Heart left ventricle (tissue), 16 donors: ENCODE results near the gene MVP. TPM values are rescaled to one million over a fixed set of nuclear protein-coding genes. Genes with fewer than 3 reads are reported as not detected.
"Not testable (repeated sequence)": the region's sequence is repeated elsewhere in the genome, so short reads cannot be mapped to it uniquely, and the experiment has no call there.

ENCODE experiments used
- ATAC-seq, 4 donors: fragments of 200-7000 bp; cut with Tn5 transposase; one replicate each; pipeline ENCODE4 v1.9.1; 2020 to 2022; ENCODE audit warnings: moderate library complexity in 4 of 4, mild to moderate bottlenecking in 3 of 4, moderate number of reproducible peaks in 1 of 4
- DNase-seq, 5 donors: peaks; one replicate each; pipeline ENCODE4 v3.0.0-alpha.2; 2020
- H3K27ac ChIP-seq, 12 donors: fragments of 200-600 bp; sonication (generic) in 4 of 12; one replicate each; pipeline versions ENCODE4 v1.5.0 to v1.8.0; 2016 to 2022; ENCODE audit warnings: mild to moderate bottlenecking in 2 of 12
- H3K27me3 ChIP-seq, 9 donors: fragments of 200-600 bp; sonication (generic) in 2 of 9; one replicate each; pipeline versions ENCODE4 v1.5.1 to v1.8.0; 2016 to 2022; ENCODE audit warnings: mild to moderate bottlenecking in 3 of 9
- H3K36me3 ChIP-seq, 9 donors: fragments of 200-600 bp; sonication (generic) in 2 of 9; one replicate each; pipeline versions ENCODE4 v1.5.0 to v1.8.0; 2018 to 2022; ENCODE audit warnings: mild to moderate bottlenecking in 2 of 9
- H3K4me1 ChIP-seq, 12 donors: fragments of 200-600 bp; sonication (generic) in 4 of 12; one replicate each; pipeline versions ENCODE4 v1.5.0 to v1.8.0; 2016 to 2022; ENCODE audit warnings: mild to moderate bottlenecking in 3 of 12
- H3K4me3 ChIP-seq, 12 donors: fragments of 200-600 bp; sonication (generic) in 4 of 12; one replicate each; pipeline versions ENCODE4 v1.5.0 to v1.8.0; 2017 to 2022; ENCODE audit warnings: mild to moderate bottlenecking in 9 of 12, moderate library complexity in 4 of 12
- H3K9me3 ChIP-seq, 12 donors: fragments of 200-600 bp; sonication (generic) in 4 of 12; one replicate each; pipeline versions ENCODE4 v1.5.0 to v1.8.0; 2016 to 2022; ENCODE audit warnings: mild to moderate bottlenecking in 1 of 12
- POLR2A ChIP-seq, 2 donors: fragments of 450-650 bp; IDR thresholded peaks; one replicate each; pipeline ENCODE4 v1.6.1; 2017; ENCODE audit warnings: antibody characterized with exemption in 2 of 2, mild to moderate bottlenecking in 2 of 2, moderate library complexity in 2 of 2
- WGBS, 4 donors: extraction: QIAGEN DNeasy Blood & Tissue Kit in 2 of 4; methylation state at CpG; one replicate each; pipeline versions ENCODE4 v1.1.5 to v1.1.7; 2013 to 2018; 5-methylcytosine and 5-hydroxymethylcytosine counted together
- intact Hi-C, 10 donors: fragments of 100-400 bp; cut with DNase I; formaldehyde crosslinking; loops; one replicate each; pipeline versions ENCODE4 v1.11.1 to v1.14.2; 2022
- polyA plus RNA-seq, 2 donors: library from polyadenylated mRNA; stranded (reverse); fragments of 200-250 nt; gene quantifications; one replicate each; pipeline ENCODE4 v1.2.3, GENCODE V29; 2013
- total RNA-seq, 9 donors: library from RNA; depleted of rRNA in 2 of 9; stranded (reverse); fragments of >200 nt in 2 of 9; fragmentation: NEBNext Ultra II Directional in 3 of 9; extraction: Animal tissue kit (Norgen Biotek cat#: 25700) in 3 of 9; gene quantifications; one replicate each; pipeline versions ENCODE4 v1.1.0 to v1.2.4, GENCODE V29; 2016 to 2023
- TF ChIP-seq, protein P1 (sequence below), 12 donors: fragments of 200-600 bp; sonication (generic) in 4 of 12; IDR thresholded peaks; one replicate each; pipeline versions ENCODE4 v1.5.0 to v1.8.0; 2018 to 2022; ENCODE audit warnings: antibody characterized with exemption in 12 of 12, mild to moderate bottlenecking in 5 of 12
- donor health status: ischemic (EF 13 %, LVEDD 7.1; RV severe dilation, severe dysfunction).
- donor health status: healthy with polysubstance abuse.
- donor health status: DM: no; HTN: yes; CAD: no.
- donor health status: DM: no; HTN: no; CAD: no.
- donor health status: ischemic (EF 25% LVEDD 6.9; RV normal size, moderate dysfunction).
- donor health status: ischemic (EF 25% LVEDD 5.7; RV mildly dilated, moderate dysfunction).
- donor health status: healthy.
- donor health status: DM: yes; HTN: yes; CAD: no.
- donor health status: ischemic (EF 35%, LVEDD 5.7; RV mildly dilated, moderate dysfunction).
- donor health status: nonischemic (EF 11% LVEDD 7.7; RV severe dilation, severe dysfunction).
- donor health status: DM: yes; HTN: yes; CAD: no.
- donor health status: PGD.
- donor health status: ischemic (EF 29% LVEDD 5.4; RV normal size, mild dysfunction).
- donor health status: nonischemic (EF 23%, LVEDD 6.1; RV moderate dilation, normal function).

The MVP gene
- total and polyA plus RNA-seq, 11 donors = 32.9 to 140 (median 44.6) TPM

DNA sequence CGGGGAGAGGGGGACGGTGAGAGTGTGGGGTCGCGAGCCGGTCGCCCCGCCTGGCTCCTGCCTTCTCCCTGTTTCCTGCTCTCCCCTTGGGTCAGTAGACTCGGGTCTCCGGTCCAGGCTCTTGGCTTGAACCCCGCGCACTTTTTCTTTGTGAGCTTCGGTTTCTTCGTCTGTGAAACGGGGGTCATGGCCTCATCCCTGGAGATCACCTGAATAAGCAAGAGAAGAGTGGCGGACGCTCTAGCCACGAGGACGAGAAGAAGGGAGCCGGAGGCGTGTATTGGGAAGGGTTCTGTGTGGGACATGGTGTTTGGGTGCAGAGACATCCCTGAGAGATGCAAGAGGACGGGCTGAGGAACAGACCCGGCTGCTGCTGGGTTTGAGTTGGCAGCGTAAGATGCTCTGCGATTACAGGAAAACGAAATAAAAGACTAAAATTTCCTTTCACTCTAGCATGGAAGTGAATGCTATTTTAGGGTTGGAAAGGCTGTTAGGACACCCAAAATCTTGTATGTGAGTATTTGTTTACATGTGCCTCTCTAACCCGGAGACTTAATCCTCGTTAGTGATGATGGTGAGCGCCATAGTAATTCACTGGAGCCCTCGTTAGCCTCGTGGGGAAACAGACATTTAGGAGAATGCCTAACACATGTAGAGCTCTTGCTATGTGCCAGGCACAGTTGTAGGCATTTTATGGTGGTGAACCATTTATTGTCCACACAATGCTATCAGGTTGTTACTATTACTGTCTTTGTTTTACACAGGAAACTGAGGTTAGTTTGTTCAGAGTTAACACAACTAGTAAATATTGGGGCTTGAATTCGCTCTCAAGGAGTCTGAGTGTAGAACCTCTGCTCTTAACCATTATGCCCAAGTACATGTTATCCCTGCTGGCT, 29.1 kb upstream of the MVP start:
- Histone ChIP-seq H3K27ac (peak overlapping the region in 8 of 12 donors; percentile 47 to 92 (median 67)), H3K36me3 (no peaks in the 10 kb centered on the region), H3K4me1 (peaks cover 0 to 30% (median 16%) of the 10 kb centered on the region in 12 donors), H3K4me3 (peak overlapping the region; percentile 50 to 94 (median 82)), H3K9me3 (no peaks in the 10 kb centered on the region), H3K27me3 (no peaks in the 10 kb centered on the region)
- ATAC-seq (peak in 1 of 4 donors; percentile 16), DNase-seq (no peak)
- TF ChIP-seq, protein P1, sequence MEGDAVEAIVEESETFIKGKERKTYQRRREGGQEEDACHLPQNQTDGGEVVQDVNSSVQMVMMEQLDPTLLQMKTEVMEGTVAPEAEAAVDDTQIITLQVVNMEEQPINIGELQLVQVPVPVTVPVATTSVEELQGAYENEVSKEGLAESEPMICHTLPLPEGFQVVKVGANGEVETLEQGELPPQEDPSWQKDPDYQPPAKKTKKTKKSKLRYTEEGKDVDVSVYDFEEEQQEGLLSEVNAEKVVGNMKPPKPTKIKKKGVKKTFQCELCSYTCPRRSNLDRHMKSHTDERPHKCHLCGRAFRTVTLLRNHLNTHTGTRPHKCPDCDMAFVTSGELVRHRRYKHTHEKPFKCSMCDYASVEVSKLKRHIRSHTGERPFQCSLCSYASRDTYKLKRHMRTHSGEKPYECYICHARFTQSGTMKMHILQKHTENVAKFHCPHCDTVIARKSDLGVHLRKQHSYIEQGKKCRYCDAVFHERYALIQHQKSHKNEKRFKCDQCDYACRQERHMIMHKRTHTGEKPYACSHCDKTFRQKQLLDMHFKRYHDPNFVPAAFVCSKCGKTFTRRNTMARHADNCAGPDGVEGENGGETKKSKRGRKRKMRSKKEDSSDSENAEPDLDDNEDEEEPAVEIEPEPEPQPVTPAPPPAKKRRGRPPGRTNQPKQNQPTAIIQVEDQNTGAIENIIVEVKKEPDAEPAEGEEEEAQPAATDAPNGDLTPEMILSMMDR (IDR thresholded peaks at IDR 0.05) = no peak
- no peak for TF ChIP-seq POLR2A (IDR thresholded peaks at IDR 0.05)
- whole genome bisulfite sequencing, 4 donors = 2 to 3% (median 3%) methylated on average over 28 to 31 of the region's 31 CpGs
- intact Hi-C loops = loop anchor here in 5 of 10 donors (2.0 to 5.0 kb wide), 3 partner anchors 14 to 56 kb away; partner anchors contain the start of gene MVP (in 1 of the 5)

DNA sequence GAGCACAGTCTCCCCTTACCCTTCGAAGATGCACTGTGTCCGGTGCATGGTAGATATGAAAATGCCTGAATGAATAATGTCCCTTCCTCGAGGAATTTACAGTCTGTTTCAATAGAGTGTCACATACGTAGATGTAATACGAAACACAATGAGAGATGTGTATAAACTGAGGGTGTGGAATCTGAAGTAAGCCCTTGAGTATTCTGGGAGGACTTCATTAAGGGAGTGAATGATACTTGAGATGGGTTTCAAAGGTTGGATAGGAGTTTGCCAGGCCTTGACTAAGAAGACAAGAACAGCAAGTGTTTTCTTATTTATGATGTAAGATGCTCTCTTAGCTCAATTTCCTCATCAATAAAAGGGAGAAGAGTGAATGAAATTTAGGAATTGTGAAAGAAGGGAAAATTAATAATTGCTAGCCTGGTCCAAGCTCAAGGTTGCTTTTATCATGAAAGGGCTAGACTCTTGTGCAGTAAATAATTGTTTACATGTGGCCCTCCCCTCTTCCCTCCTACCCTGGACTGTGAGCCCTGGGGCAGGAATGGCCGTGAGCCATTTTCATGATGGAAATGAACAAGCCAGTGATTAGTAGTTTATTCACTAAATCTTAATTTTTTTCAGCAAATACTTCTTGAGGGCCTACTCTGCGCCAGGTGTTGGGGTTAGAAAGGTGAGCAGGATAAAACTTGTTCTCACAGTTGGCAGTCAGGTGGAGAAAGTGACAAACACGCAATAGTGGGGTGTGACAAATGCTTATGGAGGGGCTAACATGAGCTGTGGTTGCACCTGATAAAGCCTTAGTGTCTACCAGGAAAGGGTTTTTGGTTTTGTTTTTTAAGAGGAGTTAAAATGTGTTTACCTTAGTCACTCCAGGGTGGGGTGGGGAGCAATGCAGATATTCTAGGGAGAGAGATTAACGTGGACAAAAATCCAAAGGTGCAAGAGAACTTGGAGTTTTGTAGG, 28.1 kb upstream of the MVP start:
- no peaks in the 10 kb centered on the region for H3K9me3 ChIP-seq
- DNase-seq (no peak), ATAC-seq (no peak)
- H3K4me1 ChIP-seq = peaks cover 0 to 30% (median 16%) of the 10 kb centered on the region in 12 donors
- no peaks in the 10 kb centered on the region for H3K27me3 ChIP-seq
- TF ChIP-seq, protein P1 (IDR thresholded peaks at IDR 0.05) = no peak
- TF ChIP-seq POLR2A (IDR thresholded peaks at IDR 0.05) = no peak
- H3K27ac ChIP-seq = no peak overlapping the region
- intact Hi-C loops = loop anchor here in 5 of 10 donors (2.0 to 5.0 kb wide), 3 partner anchors 13 to 55 kb away; partner anchors contain the start of gene MVP (in 1 of the 5)
- peaks cover 0 to 8% (median 3%) of the 10 kb centered on the region in 9 donors for H3K36me3 ChIP-seq
- 75 to 79% (median 77%) methylated on average over 9 of the region's 9 CpGs for WGBS, 4 donors
- peak overlapping the region in 6 of 12 donors; percentile 65 to 94 (median 82) for H3K4me3 ChIP-seq

DNA sequence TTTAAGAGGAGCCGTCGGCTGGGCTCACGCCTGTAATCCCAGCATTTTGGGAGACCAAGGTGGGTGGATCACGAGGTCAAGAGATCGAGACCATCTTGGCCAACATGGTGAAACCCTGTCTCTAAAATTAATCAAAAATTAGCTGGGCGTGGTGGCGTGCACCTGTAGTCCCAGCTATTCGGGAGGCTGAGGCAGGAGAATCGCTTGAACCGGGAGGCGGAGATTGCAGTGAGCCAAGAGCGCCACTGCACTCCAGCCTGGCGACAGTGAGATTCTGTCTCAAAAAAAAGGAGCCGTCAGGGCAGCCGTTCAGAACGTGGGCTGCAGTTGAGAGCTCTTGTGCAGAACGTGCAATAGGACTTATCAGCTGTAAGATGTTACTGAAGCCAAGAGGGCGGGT, 27.1 kb upstream of the MVP start:
- DNase-seq, H3K27me3 ChIP-seq: not testable (repeated sequence)
- peaks cover 0 to 17% (median 12%) of the 10 kb centered on the region in 9 donors for H3K36me3 ChIP-seq

DNA sequence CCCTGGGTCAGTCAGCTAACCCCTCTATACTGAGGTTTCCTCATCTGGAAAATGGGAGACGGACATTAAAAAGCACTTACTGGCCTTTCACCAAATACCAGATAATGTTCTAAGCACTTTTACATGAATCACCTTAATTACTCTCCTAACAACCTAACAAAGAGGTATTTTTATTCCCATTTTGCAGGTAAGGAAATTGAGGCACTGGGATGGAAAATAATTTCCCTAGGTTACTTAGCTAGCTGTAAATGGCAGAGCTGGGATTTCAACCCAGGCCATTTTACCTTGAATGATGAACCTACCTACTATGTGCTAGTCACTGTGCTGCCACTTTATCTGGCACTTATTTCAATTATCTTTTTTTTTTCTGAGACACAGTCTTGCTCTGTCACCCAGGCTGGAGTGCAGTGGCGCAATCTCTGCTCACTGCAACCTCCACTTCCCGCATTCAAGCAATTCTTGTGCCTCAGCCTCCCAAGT, 26.0 kb upstream of the MVP start:
- Histone ChIP-seq H3K4me3 (no peak overlapping the region), H3K27ac (no peak overlapping the region), H3K4me1 (peaks cover 0 to 29% (median 16%) of the 10 kb centered on the region in 12 donors), H3K36me3 (peaks cover 0 to 28% (median 23%) of the 10 kb centered on the region in 9 donors), H3K27me3 (no peaks in the 10 kb centered on the region), H3K9me3 (no peaks in the 10 kb centered on the region)
- ATAC-seq = no peak
- DNase-seq = no peak
- 94 to 99% (median 98%) methylated on average over 3 of the region's 3 CpGs for WGBS, 4 donors
- intact Hi-C loops = loop anchor here in 1 of 10 donors (5.0 kb wide), 1 partner anchor 53 kb away; no protein-coding TSS in a partner anchor
- TF ChIP-seq, protein P1 (IDR thresholded peaks at IDR 0.05) = no peak
- no peak for TF ChIP-seq POLR2A (IDR thresholded peaks at IDR 0.05)

More for the DNA sequence above, 27.1 kb upstream of the MVP start:
- WGBS, 4 donors = 84 to 89% (median 87%) methylated on average over 18 of the region's 18 CpGs
- not testable (repeated sequence) for ATAC-seq, H3K27ac ChIP-seq, H3K9me3 ChIP-seq, H3K4me3 ChIP-seq
- intact Hi-C loops = loop anchor here in 1 of 10 donors (5.0 kb wide), 1 partner anchor 54 kb away; no protein-coding TSS in a partner anchor
- peaks cover 0 to 30% (median 16%) of the 10 kb centered on the region in 12 donors for H3K4me1 ChIP-seq
